ENCODE data around the gene MS4A6A.

- TF ChIP-seq POLR2A (IDR thresholded peaks at IDR 0.05) (no peak), CTCF (IDR thresholded peaks at IDR 0.05) (no peak)
These were observed 815 bp upstream of the MS4A6A start for GRCh38 chr11:60183591-60184205.

Measured in body of pancreas (tissue), 4 donors.